Fibroblast of villous mesenchyme (primary cell): Measurements from ENCODE around the gene CIROP. TPM values are rescaled to one million over a fixed set of nuclear protein-coding genes. Genes with fewer than 3 reads are reported as not detected.

Experiments used
- DNase-seq: peaks from one replicate; pipeline ENCODE4 v3.0.0-alpha.2; 2010; ENCODE audit warnings: low read depth
- H3K4me3 ChIP-seq: 2 replicates; pipeline ENCODE4 v1.5.1; 2011; ENCODE audit warnings: low read depth, mild to moderate bottlenecking, low read length
- CTCF ChIP-seq: IDR thresholded peaks from 2 replicates; pipeline ENCODE4 v1.5.1; 2012; ENCODE audit warnings: low read depth, mild to moderate bottlenecking, low read length; ENCODE audit not compliant: insufficient read depth
- total RNA-seq: library from RNA; depleted of rRNA; stranded (reverse); fragments of >200 nt; gene quantifications from 2 replicates; pipeline ENCODE4 v1.2.3, GENCODE V29; 2012

Gene CIROP
- total RNA-seq, 1 donor: not detected

- no peak overlapping the region for H3K4me3 ChIP-seq
- TF ChIP-seq CTCF: no peak
- DNase-seq: no peak
Observed at GRCh38 chr14:23125011-23125410, 20.2 kb upstream of the CIROP start.

- no peak for TF ChIP-seq CTCF
- DNase-seq: no peak
- H3K4me3 ChIP-seq: no peak overlapping the region
Observed at GRCh38 chr14:23124337-23124954, 19.7 kb upstream of the CIROP start.

- DNase-seq: peak; percentile 13
- no peak overlapping the region for H3K4me3 ChIP-seq
- TF ChIP-seq CTCF: no peak
Observed at GRCh38 chr14:23123419-23123818, 18.6 kb upstream of the CIROP start.

GRCh38 chr14:23122086-23122485 lies 17.3 kb upstream of the CIROP start:
- TF ChIP-seq CTCF: no peak
- no peak overlapping the region for H3K4me3 ChIP-seq
- no peak for DNase-seq

GRCh38 chr14:23121361-23121771 lies 16.6 kb upstream of the CIROP start:
- DNase-seq: peak; percentile 87
- no peak overlapping the region for H3K4me3 ChIP-seq
- no peak for TF ChIP-seq CTCF

- TF ChIP-seq CTCF: peak; percentile 100
- DNase-seq: peak; percentile 88
Observed at GRCh38 chr14:23120541-23121251, 15.9 kb upstream of the CIROP start.

More at GRCh38 chr14:23120541-23121251, 15.9 kb upstream of the CIROP start:
- no peak overlapping the region for H3K4me3 ChIP-seq
